Panc1 (cell line): ENCODE results near the gene STOX2. TPM values are rescaled to one million over a fixed set of nuclear protein-coding genes. Genes with fewer than 3 reads are reported as not detected.

Source experiments
- ATAC-seq: fragments of 200-7000 bp; cut with Tn5 transposase; 2 replicates; pipeline ENCODE4 v1.9.1; 2020; ENCODE audit warnings: mild to moderate bottlenecking, moderate library complexity
- BruUV-seq: library from RNA; stranded (reverse); fragments of 400-500 nt; replicated peaks from 2 replicates; lab custom pipeline; 2021; lab: Mats Ljungman, UMichigan
- CTCF ChIA-PET: fragments of 300-600 bp; sonication (Branson Sonifier 250); formaldehyde crosslinking; loops from one replicate; lab custom pipeline; 2022; ENCODE audit warnings: antibody characterized with exemption; lab: Charles Lee
- POLR2A ChIA-PET: fragments of 300-600 bp; sonication (Branson Sonifier 250); formaldehyde crosslinking; loops from one replicate; lab custom pipeline; 2022; ENCODE audit warnings: antibody characterized with exemption; lab: Charles Lee
- DNase-seq: peaks from one replicate; pipeline ENCODE4 v3.0.0-alpha.2; 2010; ENCODE audit warnings: low read depth, low spot score
- H3K27ac ChIP-seq: 2 replicates; pipeline ENCODE4 v1.5.1; 2011; ENCODE audit warnings: mild to moderate bottlenecking, low read length, inconsistent platforms
- H3K27me3 ChIP-seq: fragments of 200-500 bp; sonication (Bioruptor generic); 2 replicates; pipeline ENCODE4 v1.6.0; 2014; ENCODE audit warnings: low read length, inconsistent platforms; ENCODE audit not compliant: control insufficient read depth, insufficient read depth
- H3K36me3 ChIP-seq: fragments of 200-500 bp; sonication (Bioruptor generic); 2 replicates; pipeline ENCODE4 v1.5.1; 2014; ENCODE audit warnings: inconsistent platforms, mild to moderate bottlenecking, low read length, moderate library complexity; ENCODE audit not compliant: control insufficient read depth, insufficient read depth
- H3K4me1 ChIP-seq: 2 replicates; pipeline ENCODE4 v1.5.1; 2011; ENCODE audit warnings: inconsistent platforms, mild to moderate bottlenecking, low read length, moderate library complexity; ENCODE audit not compliant: control insufficient read depth, insufficient read depth
- H3K4me3 ChIP-seq, 2 experiments: 2 replicates each; pipeline ENCODE4 v1.5.1; 2011 to 2012; ENCODE audit warnings: low read depth in 2 of 2, low read length in 2 of 2, mild to moderate bottlenecking in 2 of 2, inconsistent platforms in 1 of 2, moderate library complexity in 1 of 2
- H3K9me3 ChIP-seq: fragments of 200-500 bp; sonication (Bioruptor generic); 2 replicates; pipeline ENCODE4 v1.5.1; 2014; ENCODE audit warnings: low read depth, mild to moderate bottlenecking, inconsistent platforms, low read length, moderate library complexity; ENCODE audit not compliant: control insufficient read depth, insufficient read depth
- POLR2AphosphoS5 ChIP-seq: IDR thresholded peaks from 2 replicates; pipeline ENCODE4 v1.6.1; 2012; ENCODE audit warnings: mild to moderate bottlenecking, low read depth, low read length, moderate library complexity
- SIN3A ChIP-seq: IDR thresholded peaks from 2 replicates; pipeline ENCODE4 v1.6.1; 2012; ENCODE audit warnings: low read depth, mild to moderate bottlenecking, low read length, moderate library complexity, borderline replicate concordance; ENCODE audit not compliant: insufficient read depth
- TCF7L2 ChIP-seq: IDR thresholded peaks from 2 replicates; pipeline ENCODE4 v1.6.1; 2011; ENCODE audit warnings: mild to moderate bottlenecking, low read depth, low read length, inconsistent platforms
- in situ Hi-C: cut with HindIII; loops from 2 replicates; pipeline ENCODE4 v1.10.0; 2016; ENCODE audit warnings: low sequenced_read_pairs, low pct_unique_long_range_greater_than_20kb
- intact Hi-C: fragments of 100-400 bp; cut with micrococcal nuclease; formaldehyde crosslinking; loops from one replicate; pipeline ENCODE4 v1.10.0; 2022; ENCODE audit not compliant: unreplicated experiment
- total RNA-seq: library from RNA; stranded (reverse); gene quantifications from one replicate; pipeline ENCODE4 v1.2.1, GENCODE V29; 2021; ENCODE audit not compliant: unreplicated experiment
- TF ChIP-seq, protein P1 (sequence below): fragments of 450-650 bp; IDR thresholded peaks from 2 replicates; pipeline ENCODE4 v1.5.1; 2017; ENCODE audit warnings: mild to moderate bottlenecking
- TF ChIP-seq, protein P2 (sequence below), 2 experiments: IDR thresholded peaks; 2 replicates each; pipeline ENCODE4 v1.6.1; 2011 to 2012; ENCODE audit warnings: low read depth in 2 of 2, control low read depth in 1 of 2, low read length in 1 of 2, mild to moderate bottlenecking in 1 of 2, moderate library complexity in 1 of 2; ENCODE audit not compliant: insufficient read depth in 1 of 2

Gene STOX2
- total RNA-seq, 1 experiment from 2014 or later: 10.6 TPM

DNA sequence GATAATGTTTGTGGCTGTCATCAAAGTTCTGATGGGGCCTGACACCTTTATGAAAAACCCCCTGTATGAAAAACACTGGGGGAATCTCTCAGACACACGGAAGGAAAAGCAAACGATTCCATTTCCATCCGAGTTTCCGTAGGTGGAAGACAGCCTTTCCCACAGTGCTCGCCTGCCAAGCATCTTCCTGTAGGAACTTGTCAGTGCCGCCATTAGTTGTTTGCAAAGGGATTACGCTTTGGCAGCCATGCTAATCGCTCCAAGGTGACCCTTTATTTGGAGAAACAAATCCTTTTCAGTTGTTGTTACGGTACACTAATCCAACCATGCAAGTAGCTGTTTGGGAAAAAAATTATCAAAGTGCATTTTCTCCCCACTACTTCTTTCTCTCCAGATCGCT is 44.4 kb upstream of the STOX2 start:
- CTCF ChIA-PET: no interaction called here
- Histone ChIP-seq H3K27ac (no peak overlapping the region), H3K9me3 (no peaks in the 10 kb centered on the region), H3K4me3 (no peak overlapping the region), H3K36me3 (no peaks in the 10 kb centered on the region), H3K27me3 (no peaks in the 10 kb centered on the region), H3K4me1 (no peaks in the 10 kb centered on the region)
- intact Hi-C loops: no loop called here
- DNase-seq: no peak
- TF ChIP-seq, protein P1, sequence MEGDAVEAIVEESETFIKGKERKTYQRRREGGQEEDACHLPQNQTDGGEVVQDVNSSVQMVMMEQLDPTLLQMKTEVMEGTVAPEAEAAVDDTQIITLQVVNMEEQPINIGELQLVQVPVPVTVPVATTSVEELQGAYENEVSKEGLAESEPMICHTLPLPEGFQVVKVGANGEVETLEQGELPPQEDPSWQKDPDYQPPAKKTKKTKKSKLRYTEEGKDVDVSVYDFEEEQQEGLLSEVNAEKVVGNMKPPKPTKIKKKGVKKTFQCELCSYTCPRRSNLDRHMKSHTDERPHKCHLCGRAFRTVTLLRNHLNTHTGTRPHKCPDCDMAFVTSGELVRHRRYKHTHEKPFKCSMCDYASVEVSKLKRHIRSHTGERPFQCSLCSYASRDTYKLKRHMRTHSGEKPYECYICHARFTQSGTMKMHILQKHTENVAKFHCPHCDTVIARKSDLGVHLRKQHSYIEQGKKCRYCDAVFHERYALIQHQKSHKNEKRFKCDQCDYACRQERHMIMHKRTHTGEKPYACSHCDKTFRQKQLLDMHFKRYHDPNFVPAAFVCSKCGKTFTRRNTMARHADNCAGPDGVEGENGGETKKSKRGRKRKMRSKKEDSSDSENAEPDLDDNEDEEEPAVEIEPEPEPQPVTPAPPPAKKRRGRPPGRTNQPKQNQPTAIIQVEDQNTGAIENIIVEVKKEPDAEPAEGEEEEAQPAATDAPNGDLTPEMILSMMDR: no peak
- TF ChIP-seq POLR2AphosphoS5 (no peak), SIN3A (no peak), TCF7L2 (no peak)
- TF ChIP-seq, protein P2, sequence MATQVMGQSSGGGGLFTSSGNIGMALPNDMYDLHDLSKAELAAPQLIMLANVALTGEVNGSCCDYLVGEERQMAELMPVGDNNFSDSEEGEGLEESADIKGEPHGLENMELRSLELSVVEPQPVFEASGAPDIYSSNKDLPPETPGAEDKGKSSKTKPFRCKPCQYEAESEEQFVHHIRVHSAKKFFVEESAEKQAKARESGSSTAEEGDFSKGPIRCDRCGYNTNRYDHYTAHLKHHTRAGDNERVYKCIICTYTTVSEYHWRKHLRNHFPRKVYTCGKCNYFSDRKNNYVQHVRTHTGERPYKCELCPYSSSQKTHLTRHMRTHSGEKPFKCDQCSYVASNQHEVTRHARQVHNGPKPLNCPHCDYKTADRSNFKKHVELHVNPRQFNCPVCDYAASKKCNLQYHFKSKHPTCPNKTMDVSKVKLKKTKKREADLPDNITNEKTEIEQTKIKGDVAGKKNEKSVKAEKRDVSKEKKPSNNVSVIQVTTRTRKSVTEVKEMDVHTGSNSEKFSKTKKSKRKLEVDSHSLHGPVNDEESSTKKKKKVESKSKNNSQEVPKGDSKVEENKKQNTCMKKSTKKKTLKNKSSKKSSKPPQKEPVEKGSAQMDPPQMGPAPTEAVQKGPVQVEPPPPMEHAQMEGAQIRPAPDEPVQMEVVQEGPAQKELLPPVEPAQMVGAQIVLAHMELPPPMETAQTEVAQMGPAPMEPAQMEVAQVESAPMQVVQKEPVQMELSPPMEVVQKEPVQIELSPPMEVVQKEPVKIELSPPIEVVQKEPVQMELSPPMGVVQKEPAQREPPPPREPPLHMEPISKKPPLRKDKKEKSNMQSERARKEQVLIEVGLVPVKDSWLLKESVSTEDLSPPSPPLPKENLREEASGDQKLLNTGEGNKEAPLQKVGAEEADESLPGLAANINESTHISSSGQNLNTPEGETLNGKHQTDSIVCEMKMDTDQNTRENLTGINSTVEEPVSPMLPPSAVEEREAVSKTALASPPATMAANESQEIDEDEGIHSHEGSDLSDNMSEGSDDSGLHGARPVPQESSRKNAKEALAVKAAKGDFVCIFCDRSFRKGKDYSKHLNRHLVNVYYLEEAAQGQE (IDR thresholded peaks at IDR 0.05; ENCODE audit: insufficient read depth in 1 of 2, low read depth in 2 of 2, low read length in 1 of 2): no peak
- in situ Hi-C loops: no loop called here
- no peak for ATAC-seq
- BruUV-seq: no TSS peak
- POLR2A ChIA-PET: no interaction called here

DNA sequence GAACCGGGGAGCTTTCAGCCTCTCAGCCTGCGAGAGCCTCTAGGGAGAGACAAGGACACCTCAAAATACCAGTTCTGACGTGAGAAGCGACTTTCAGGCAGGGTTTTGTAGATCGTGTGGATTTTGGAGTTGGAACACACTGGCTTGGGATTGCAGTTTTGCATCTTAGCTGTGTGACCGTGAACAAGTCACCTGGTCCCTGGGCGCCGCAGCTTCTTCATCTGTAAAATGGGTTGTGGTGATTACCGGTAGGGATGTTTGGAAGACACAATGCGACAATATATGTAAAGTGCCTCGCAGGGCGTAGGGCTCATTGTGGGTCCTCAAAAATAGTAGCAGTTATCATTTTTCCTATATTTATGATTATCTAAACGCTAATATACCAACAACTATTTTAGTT is 43.7 kb upstream of the STOX2 start:
- intact Hi-C loops (no loop called here), in situ Hi-C loops (no loop called here)
- no peak for TF ChIP-seq POLR2AphosphoS5
- TF ChIP-seq TCF7L2: no peak
- TF ChIP-seq, protein P2 (IDR thresholded peaks at IDR 0.05; ENCODE audit: insufficient read depth in 1 of 2, low read depth in 2 of 2, low read length in 1 of 2): no peak
- TF ChIP-seq, protein P1: no peak
- TF ChIP-seq SIN3A: no peak
- Histone ChIP-seq H3K9me3 (no peaks in the 10 kb centered on the region), H3K36me3 (no peaks in the 10 kb centered on the region), H3K4me3 (no peak overlapping the region), H3K27ac (no peak overlapping the region), H3K27me3 (no peaks in the 10 kb centered on the region), H3K4me1 (no peaks in the 10 kb centered on the region)
- no peak for DNase-seq
- BruUV-seq: no TSS peak
- ChIA-PET CTCF (no interaction called here), POLR2A (no interaction called here)
- no peak for ATAC-seq
